Measurements from ENCODE around the gene ZNF500.
A peak's percentile ranks its signal among the peaks of the same experiment; 100 is the strongest.
"Not testable (repeated sequence)": the region's sequence is repeated elsewhere in the genome, so short reads cannot be mapped to it uniquely, and the experiment has no call there.

The ZNF500 gene

GRCh38 chr16:4744555-4745273 is 22.2 kb downstream of the ZNF500 start:
- DNase-seq (ENCODE audit: low read depth): no peak

- no peak for DNase-seq (ENCODE audit: low read depth)
These were observed 23.6 kb downstream of the ZNF500 start for GRCh38 chr16:4743226-4743878.

- DNase-seq (ENCODE audit: low read depth): not testable (repeated sequence)
These were observed 28.6 kb downstream of the ZNF500 start for GRCh38 chr16:4738370-4738769.

GRCh38 chr16:4737545-4737944 is 29.4 kb downstream of the ZNF500 start:
- no peak for DNase-seq (ENCODE audit: low read depth)

- DNase-seq (ENCODE audit: low read depth): no peak
These were observed 30.4 kb downstream of the ZNF500 start for GRCh38 chr16:4736546-4736945.

GRCh38 chr16:4734730-4735535 is 32.0 kb downstream of the ZNF500 start:
- DNase-seq (ENCODE audit: low read depth): peak; percentile 94

GRCh38 chr16:4734063-4734729 is 32.8 kb downstream of the ZNF500 start, which contains the start of the genes ANKS3 and DNAAF8:
ANKS3 (minus strand) TSS chr16:4734271; CDS start chr16:4730149, 4,122 bp downstream.
DNAAF8 (plus strand) TSS chr16:4734537; CDS start chr16:4736515, 1,978 bp downstream.
- DNase-seq (ENCODE audit: low read depth): peak; percentile 69

GRCh38 chr16:4733747-4734062 is 33.3 kb downstream of the ZNF500 start:
- peak; percentile 8 for DNase-seq (ENCODE audit: low read depth)

GRCh38 chr16:4733211-4733742 is 33.7 kb downstream of the ZNF500 start:
- DNase-seq (ENCODE audit: low read depth): no peak

- DNase-seq (ENCODE audit: low read depth): no peak
These were observed 37.1 kb downstream of the ZNF500 start for GRCh38 chr16:4729876-4730275.

- DNase-seq (ENCODE audit: low read depth): no peak
These were observed 38.3 kb downstream of the ZNF500 start for GRCh38 chr16:4728676-4729075.

- no peak for DNase-seq (ENCODE audit: low read depth)
These were observed 40.3 kb downstream of the ZNF500 start for GRCh38 chr16:4726616-4727015.

GRCh38 chr16:4724661-4725270 is 42.2 kb downstream of the ZNF500 start:
- no peak for DNase-seq (ENCODE audit: low read depth)

- no peak for DNase-seq (ENCODE audit: low read depth)
These were observed 43.7 kb downstream of the ZNF500 start for GRCh38 chr16:4723071-4723767.

GRCh38 chr16:4718466-4718865 is 48.5 kb downstream of the ZNF500 start:
- no peak for DNase-seq (ENCODE audit: low read depth)

- no peak for DNase-seq (ENCODE audit: low read depth)
These were observed 52.0 kb downstream of the ZNF500 start for GRCh38 chr16:4714996-4715395.

- no peak for DNase-seq (ENCODE audit: low read depth)
These were observed 53.1 kb downstream of the ZNF500 start for GRCh38 chr16:4713663-4714501.

- no peak for DNase-seq (ENCODE audit: low read depth)
These were observed 57.5 kb downstream of the ZNF500 start for GRCh38 chr16:4709481-4709880.

GRCh38 chr16:4706871-4707270 is 60.1 kb downstream of the ZNF500 start:
- DNase-seq (ENCODE audit: low read depth): no peak

GRCh38 chr16:4704913-4705312 is 62.0 kb downstream of the ZNF500 start:
- DNase-seq (ENCODE audit: low read depth): no peak

All from activated gamma-delta T cell treated with anti-CD3 and anti-CD28 coated beads, Interleukin-2, amount 50 U/mL, for 16 hours (primary cell).